A172 (cell line): ENCODE data around the gene KCNE4. TPM values are rescaled to one million over a fixed set of nuclear protein-coding genes. Genes with fewer than 3 reads are reported as not detected.
A peak's percentile ranks its signal among the peaks of the same experiment; 100 is the strongest.

Source experiments
- DNase-seq: peaks from one replicate; pipeline ENCODE4 v3.0.0-alpha.2; 2015; ENCODE audit warnings: low spot score
- total RNA-seq: library from RNA; depleted of rRNA; stranded (reverse); fragments of >200 nt; shearing (Covaris generic); gene quantifications from 2 replicates; pipeline ENCODE4 v1.2.3, GENCODE V29; 2014

KCNE4 gene
- total RNA-seq, 1 experiment from 2014 or later = 0.17 TPM

- DNase-seq = peak; percentile 71
Observed at GRCh38 chr2:223084873-223085272, 32.9 kb downstream of the KCNE4 start.

GRCh38 chr2:223086370-223086981 lies 34.5 kb downstream of the KCNE4 start:
- DNase-seq = no peak

- DNase-seq = no peak
Observed at GRCh38 chr2:223087466-223087865, 35.5 kb downstream of the KCNE4 start.

- no peak for DNase-seq
Observed at GRCh38 chr2:223088866-223089265, 36.9 kb downstream of the KCNE4 start.

GRCh38 chr2:223090039-223090438 lies 38.0 kb downstream of the KCNE4 start:
- no peak for DNase-seq

- DNase-seq = no peak
Observed at GRCh38 chr2:223090540-223091235, 38.7 kb downstream of the KCNE4 start.

GRCh38 chr2:223092667-223093066 lies 40.7 kb downstream of the KCNE4 start:
- DNase-seq = no peak

GRCh38 chr2:223093436-223094241 lies 41.6 kb downstream of the KCNE4 start:
- DNase-seq = peak; percentile 88

- DNase-seq = no peak
Observed at GRCh38 chr2:223095207-223095606, 43.2 kb downstream of the KCNE4 start.

- DNase-seq = no peak
Observed at GRCh38 chr2:223096235-223096970, 44.4 kb downstream of the KCNE4 start.

- DNase-seq = no peak
Observed at GRCh38 chr2:223097888-223098383, 45.9 kb downstream of the KCNE4 start.

- DNase-seq = no peak
Observed at GRCh38 chr2:223099561-223099960, 47.6 kb downstream of the KCNE4 start.

GRCh38 chr2:223100061-223100511 lies 48.1 kb downstream of the KCNE4 start:
- peak; percentile 13 for DNase-seq

- peak; percentile 66 for DNase-seq
Observed at GRCh38 chr2:223101340-223102039, 49.5 kb downstream of the KCNE4 start.

- DNase-seq = no peak
Observed at GRCh38 chr2:223102040-223102400, 50.0 kb downstream of the KCNE4 start.

- no peak for DNase-seq
Observed at GRCh38 chr2:223102450-223102849, 50.5 kb downstream of the KCNE4 start.

- no peak for DNase-seq
Observed at GRCh38 chr2:223104336-223105132, 52.5 kb downstream of the KCNE4 start.
